ENCODE data around the gene PLCH1.

DNA sequence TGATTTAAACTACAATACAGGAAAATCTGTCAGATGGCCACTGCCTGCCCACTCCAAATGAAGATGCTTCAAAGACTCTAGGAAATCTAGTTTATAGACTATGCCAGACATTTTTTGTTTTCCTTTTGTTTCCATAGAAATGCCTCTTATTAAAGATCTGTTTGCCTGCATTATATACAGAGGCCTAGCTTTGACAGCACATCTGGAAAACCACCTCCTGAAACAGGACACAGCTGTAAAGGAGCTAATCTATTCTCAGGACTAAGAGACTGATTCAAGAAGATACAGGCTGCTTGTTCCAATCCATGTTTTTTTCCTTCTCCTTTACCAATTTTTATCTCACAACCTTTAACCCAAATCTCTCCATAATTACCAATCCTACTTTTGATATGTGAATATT, 376.1 kb downstream of the PLCH1 start:
- TF ChIP-seq RARB (CRISPR knock-in tag; IDR thresholded peaks at IDR 0.05) (no peak), ARNTL (CRISPR knock-in tag; IDR thresholded peaks at IDR 0.05; ENCODE audit: borderline replicate concordance, low read depth) (no peak), SNAI2 (CRISPR knock-in tag; IDR thresholded peaks at IDR 0.05) (no peak), PATZ1 (CRISPR knock-in tag; IDR thresholded peaks at IDR 0.05; ENCODE audit: borderline replicate concordance) (no peak), ZC3H10 (CRISPR knock-in tag; IDR thresholded peaks at IDR 0.05) (no peak), ZFP3 (CRISPR knock-in tag; IDR thresholded peaks at IDR 0.05) (no peak), ZFP30 (CRISPR knock-in tag; IDR thresholded peaks at IDR 0.05) (no peak), ZNF70 (CRISPR knock-in tag; IDR thresholded peaks at IDR 0.05) (no peak), ESRRG (CRISPR knock-in tag; IDR thresholded peaks at IDR 0.05) (no peak), OSR1 (CRISPR knock-in tag; IDR thresholded peaks at IDR 0.05) (no peak), TCF4 (CRISPR knock-in tag; IDR thresholded peaks at IDR 0.05; ENCODE audit: borderline replicate concordance) (no peak), ZNF565 (CRISPR knock-in tag; conservative IDR thresholded peaks at IDR 0.05; ENCODE audit: low read depth) (no peak)
